HG03460 (cell line): Measurements from ENCODE around the gene CACNA1S.

Experiments used
- ATAC-seq: cut with Tn5 transposase; IDR thresholded peaks from one replicate; pipeline ENCODE4 v1.9.1; 2021; ENCODE audit not compliant: unreplicated experiment

The CACNA1S gene

GRCh38 chr1:201112173-201112731 lies at the start of gene CACNA1S:
Gene CACNA1S (minus strand): TSS chr1:201112426. CDS start chr1:201112339, 87 bp downstream.
- no peak for ATAC-seq

GRCh38 chr1:201157949-201158348 lies 45.7 kb upstream of the CACNA1S start:
- ATAC-seq: no peak

DNA sequence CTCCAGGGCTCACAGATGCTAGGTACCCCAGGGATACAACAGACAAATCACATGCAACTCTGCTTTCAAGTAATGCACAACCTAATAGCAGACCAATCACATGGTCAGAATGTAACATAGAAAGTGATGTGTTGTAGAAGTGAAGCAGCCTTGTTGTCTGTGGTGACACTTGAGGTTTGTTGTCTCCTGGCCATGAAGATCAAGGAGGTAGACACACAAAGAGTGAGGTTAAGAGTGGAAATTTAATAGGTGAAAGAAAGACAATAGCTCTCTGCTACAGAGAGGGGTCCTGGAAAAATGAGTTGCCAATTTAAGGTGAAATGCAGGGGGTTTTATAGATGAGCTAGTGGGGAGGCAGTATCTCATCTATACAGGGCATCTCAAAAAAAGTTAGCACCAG lies 44.6 kb upstream of the CACNA1S start:
- ATAC-seq: no peak

GRCh38 chr1:201156346-201156745 lies 44.1 kb upstream of the CACNA1S start:
- ATAC-seq: no peak

- no peak for ATAC-seq
These were observed 43.1 kb upstream of the CACNA1S start for GRCh38 chr1:201155354-201155753.

DNA sequence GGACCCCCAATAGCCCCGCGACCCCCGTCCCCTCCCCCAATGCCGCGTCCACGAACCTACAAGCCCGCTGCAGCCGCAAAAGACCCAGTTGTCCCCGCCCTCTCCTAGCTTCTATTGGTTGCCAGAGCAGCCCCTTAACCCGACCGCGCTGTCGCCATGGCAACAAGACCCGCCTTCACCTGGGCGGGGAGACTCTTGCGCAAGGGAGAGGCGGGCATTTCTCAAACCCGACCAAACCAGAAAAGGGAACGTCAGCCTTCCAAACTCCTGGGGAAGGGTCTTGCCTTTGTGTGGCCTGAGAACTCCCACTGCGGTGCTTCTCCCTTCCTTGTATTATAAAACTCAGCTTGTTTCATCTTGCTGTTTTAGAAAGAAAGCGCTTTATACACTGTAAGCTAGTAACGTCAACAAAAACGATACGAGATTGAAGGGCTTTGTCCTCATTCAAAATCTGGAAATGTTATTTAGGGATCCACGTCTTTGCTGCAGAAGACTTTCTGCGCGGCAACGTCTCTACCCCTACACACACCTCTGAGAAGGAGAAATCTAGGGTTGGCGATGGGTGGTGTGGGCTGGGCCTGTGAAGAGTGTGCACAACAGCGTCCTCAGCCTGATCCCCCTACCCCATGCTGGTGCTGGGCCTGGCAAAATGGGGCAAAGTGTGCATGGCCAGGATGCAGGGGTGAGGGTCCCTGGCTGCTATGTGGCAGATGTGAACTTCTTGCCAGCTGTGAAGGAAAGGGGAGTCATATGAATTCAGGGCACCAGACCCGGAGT lies 42.4 kb upstream of the CACNA1S start, which contains the start of gene TMEM9:
Gene TMEM9 (minus strand): TSS at position 86 of the 777 bp plus-strand sequence. CDS start 551 bp downstream, outside the sequence.
- ATAC-seq: peak; percentile 98

DNA sequence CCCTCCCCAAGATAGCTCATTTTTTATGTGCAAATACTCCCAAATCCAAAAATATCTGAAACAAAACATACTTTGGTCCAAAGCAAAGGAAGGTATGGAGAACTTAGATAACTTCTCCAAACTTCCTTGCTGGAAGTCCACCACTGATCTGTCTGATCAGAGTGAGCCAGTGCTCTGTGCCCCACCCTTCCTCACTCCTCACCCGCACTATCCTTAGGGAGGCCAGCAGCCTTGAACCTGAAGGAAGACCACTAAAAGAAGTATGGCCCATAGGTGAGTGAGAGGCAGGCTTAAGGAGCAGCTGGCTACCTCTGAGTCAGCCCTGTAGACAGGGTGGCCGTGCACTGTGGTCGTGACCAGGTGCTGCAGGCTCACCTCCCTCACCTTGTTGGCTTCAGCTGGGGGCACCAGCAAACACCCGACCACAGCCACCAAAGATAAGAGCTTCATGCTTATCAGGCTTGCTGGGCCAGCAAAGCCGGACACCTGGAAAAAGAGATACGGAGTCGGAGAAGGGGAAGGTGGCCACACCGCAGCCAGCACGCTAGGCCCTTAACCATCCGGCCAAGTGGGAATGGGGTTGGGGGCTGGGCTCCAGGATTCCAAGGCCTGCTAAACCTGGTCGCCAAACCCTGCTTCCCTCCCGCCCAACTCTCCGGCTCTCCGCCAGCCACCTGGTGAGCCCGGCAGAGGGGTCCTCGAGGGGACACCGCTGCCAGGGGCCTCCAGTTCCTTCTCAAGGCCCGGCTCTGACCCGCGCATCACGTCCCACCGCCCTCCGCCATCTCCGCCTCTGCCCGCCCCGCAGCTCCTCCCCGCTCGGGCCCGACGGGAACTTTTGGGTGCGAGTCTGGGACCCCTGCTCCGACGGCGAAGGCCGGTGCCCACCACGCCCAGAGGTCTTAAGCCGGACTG lies 41.5 kb upstream of the CACNA1S start:
- peak; percentile 70 for ATAC-seq

- no peak for ATAC-seq
These were observed 37.2 kb upstream of the CACNA1S start for GRCh38 chr1:201149400-201149799.

GRCh38 chr1:201147396-201148015 lies 35.3 kb upstream of the CACNA1S start:
- ATAC-seq: no peak

GRCh38 chr1:201146626-201147390 lies 34.6 kb upstream of the CACNA1S start:
- no peak for ATAC-seq

- ATAC-seq: no peak
These were observed 33.6 kb upstream of the CACNA1S start for GRCh38 chr1:201145816-201146215.

DNA sequence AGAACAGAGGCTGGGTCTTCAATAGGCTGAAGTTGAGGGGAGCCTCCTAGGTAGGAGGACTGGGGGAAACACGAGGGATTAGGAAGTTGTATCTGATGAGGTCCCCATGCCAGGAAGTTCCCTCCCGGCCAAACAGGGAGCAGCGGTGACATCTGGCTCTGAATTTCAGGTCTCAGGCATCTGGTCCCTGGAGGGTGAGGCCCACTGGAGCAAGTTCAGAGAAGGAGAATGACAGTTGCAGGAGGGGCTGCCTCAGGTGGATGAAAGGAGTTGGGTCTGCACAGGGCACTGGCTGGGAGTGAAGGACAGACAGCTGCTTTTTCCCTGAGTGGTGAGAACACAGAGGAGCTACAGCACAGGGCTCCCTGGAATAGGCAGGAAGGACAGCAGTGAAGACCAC lies 32.9 kb upstream of the CACNA1S start:
- ATAC-seq: no peak

DNA sequence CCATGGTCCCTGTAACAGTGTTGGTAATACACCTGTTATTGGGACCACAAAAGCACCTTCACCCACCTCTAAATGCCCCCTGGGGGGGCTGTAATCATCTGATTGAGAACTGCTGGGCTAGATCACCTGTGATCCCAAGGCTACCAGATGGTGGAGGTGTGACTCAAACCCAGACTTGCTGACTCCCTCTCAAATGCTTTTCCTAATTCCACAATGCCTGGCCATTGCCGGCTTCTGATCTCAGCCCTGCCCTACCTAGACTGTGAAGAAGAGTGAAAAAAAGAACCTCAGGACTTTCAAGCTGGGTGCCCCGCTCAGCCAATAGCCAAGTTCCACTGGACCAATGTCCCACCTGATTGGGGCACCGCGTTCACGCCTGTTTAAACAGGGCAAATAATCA lies 32.5 kb upstream of the CACNA1S start:
- no peak for ATAC-seq

DNA sequence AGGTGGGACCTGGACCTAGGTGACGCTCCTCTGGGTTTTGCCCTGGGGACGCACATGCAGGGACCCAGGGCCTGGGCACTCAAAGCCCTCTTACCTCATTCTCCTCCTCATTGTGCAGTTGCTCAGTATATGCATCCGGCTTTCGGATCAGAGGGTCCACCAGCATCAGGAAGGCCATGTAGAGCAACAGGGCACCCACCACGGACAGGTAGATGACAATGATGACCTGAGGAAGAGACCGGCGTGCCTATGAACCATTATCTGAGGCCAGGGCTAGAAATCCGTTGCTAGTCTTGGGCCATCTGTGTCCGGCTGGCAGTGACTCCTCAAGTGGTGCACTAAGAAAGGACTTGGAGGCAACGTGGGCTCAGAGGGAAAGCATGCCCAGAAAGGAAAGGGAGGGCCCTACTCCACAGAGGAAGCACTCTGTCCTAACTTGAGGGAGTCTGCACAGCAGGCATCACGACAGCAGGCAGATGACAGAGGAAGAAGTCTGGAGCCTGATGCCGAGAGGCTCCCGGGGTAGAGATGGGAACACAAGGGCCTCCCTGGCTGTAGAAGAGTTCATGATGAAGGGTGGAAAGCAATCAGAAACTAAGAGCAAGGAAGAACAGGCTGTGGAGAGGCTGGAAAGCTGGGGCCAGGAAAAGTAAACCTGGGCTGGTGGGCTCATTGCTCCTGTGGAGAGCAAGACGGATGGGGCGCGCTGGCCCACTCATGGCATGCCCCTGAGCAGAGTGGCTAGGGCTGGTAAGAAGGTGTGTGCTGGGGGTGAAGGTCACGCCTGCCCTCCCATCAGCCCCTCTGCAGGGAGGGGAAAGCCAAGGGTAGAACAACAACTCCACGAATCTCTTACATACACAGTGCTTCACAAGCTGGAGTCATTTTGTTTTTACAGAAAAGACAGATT lies 31.8 kb upstream of the CACNA1S start:
- ATAC-seq: no peak

DNA sequence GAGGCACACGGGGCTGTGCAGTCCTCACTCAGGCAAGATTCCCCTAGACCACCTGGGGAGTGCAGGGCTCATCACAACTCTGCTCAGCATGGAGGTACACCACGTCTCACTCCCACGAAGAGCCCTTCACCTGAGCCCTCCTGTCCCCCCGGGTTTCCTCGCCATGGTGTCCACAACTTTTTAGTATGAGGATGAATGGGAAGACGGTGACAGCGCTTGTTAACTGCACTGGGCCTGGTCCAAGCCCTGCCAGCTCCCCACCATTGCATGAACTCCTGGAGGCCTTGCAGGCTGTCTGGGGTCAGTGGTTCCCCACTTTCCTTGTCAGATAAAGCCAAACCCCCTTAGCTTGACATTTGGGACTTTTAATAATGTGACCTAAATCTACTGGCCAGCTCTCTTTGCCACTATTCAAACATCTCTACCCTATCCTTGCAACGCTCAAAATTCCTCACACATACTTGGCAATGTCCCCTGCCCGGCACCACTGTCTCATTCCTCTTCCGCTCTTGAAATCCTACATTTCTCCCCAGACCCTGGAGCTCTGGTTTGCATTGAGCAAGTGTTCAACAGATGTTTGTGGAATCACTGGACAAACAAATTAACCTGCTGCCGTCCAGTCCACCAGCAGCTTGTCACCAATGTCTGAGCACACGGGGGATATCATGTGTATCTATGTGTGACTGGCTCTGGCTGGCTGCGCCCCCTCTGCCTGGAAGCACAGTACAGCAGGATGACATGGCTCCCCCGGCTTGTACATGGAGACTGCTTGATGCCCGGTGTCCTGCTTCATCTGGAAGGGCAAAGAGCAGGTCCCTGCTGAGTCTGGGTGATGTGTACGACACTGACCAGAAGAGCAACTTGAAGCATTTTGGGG lies 30.9 kb upstream of the CACNA1S start:
- no peak for ATAC-seq

GRCh38 chr1:201142011-201142848 lies 30.0 kb upstream of the CACNA1S start:
- no peak for ATAC-seq

DNA sequence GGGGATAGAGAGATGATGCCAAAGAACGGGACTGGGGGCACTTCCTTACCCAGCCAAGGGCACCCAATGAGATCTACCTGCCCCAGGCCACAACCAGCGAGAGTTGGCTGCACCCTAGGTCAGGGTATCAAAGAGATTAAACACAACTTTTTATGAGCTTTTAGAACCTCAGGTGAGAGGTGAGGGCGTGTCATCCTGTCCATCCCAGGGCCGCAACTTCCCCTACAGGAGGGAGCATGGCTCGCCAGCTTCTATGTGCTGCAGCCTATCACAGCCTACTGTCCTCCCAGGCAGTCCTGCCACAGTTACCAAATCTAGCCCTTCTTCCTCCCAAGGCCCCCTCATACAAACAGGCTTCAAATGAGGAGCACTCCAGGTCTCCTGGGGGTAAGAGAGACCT lies 29.2 kb upstream of the CACNA1S start:
- ATAC-seq: no peak

DNA sequence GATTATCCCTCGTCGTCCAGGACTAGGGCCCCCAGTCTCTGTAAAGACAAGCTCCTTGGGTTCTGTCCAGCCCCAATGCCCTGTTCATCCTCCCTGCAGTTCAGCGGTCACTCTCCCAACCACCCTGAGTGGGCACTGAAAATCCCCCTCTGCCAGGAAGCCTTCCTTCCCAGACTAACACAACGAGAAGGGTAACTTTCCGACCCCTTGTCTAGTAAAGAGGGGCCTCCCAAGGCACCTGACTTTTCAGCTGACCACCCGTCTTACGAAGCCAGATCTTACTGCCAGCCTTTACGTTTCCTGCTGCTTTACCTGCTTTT lies 28.7 kb upstream of the CACNA1S start:
- no peak for ATAC-seq
